Neural crest cell (in vitro differentiated cells): ENCODE results near the gene KCNMA1. TPM values are rescaled to one million over a fixed set of nuclear protein-coding genes. Genes with fewer than 3 reads are reported as not detected.

Source experiments
- DNase-seq: peaks from one replicate; pipeline ENCODE4 v3.0.0; 2021; ENCODE audit warnings: low read depth, mixed read lengths, low spot score
- H3K27ac Mint-ChIP-seq: one replicate; pipeline ENCODE4 v1.8.0; 2021; ENCODE audit warnings: mild to moderate bottlenecking, mixed read lengths; ENCODE audit not compliant: unreplicated experiment
- H3K27me3 Mint-ChIP-seq: 2 replicates; pipeline ENCODE4 v1.8.0; 2021; ENCODE audit warnings: low read depth, mild to moderate bottlenecking, mixed read lengths
- H3K36me3 Mint-ChIP-seq: 2 replicates; pipeline ENCODE4 v1.8.0; 2021; ENCODE audit warnings: low read depth, mild to moderate bottlenecking, mixed read lengths
- H3K4me1 Mint-ChIP-seq: 2 replicates; pipeline ENCODE4 v1.8.0; 2021; ENCODE audit warnings: mixed read lengths
- H3K4me3 Mint-ChIP-seq: one replicate; pipeline ENCODE4 v1.8.0; 2021; ENCODE audit warnings: mild to moderate bottlenecking, mixed read lengths
- H3K9me3 Mint-ChIP-seq: 2 replicates; pipeline ENCODE4 v1.8.0; 2021; ENCODE audit warnings: mixed read lengths
- total RNA-seq: library from RNA; stranded (reverse); gene quantifications from 2 replicates; pipeline ENCODE4 v1.2.1, GENCODE V29; 2021
- TF ChIP-seq, protein P1 (sequence below): fragments of 200-600 bp; sonication (generic); conservative IDR thresholded peaks from 2 replicates; pipeline ENCODE4 v1.5.0; 2021; ENCODE audit warnings: antibody characterized with exemption, mild to moderate bottlenecking

The KCNMA1 gene
- total RNA-seq, 1 donor from 2014 or later, result 1.7 TPM

GRCh38 chr10:76871697-76872295, 765.8 kb downstream of the KCNMA1 start:
- H3K4me1 Mint-ChIP-seq, result no peaks in the 10 kb centered on the region
- no peak overlapping the region for H3K27ac Mint-ChIP-seq
- no peaks in the 10 kb centered on the region for H3K36me3 Mint-ChIP-seq
- H3K9me3 Mint-ChIP-seq, result peaks cover 3% of the 10 kb centered on the region
- DNase-seq, result no peak
- no peaks in the 10 kb centered on the region for H3K27me3 Mint-ChIP-seq
- TF ChIP-seq, protein P1, sequence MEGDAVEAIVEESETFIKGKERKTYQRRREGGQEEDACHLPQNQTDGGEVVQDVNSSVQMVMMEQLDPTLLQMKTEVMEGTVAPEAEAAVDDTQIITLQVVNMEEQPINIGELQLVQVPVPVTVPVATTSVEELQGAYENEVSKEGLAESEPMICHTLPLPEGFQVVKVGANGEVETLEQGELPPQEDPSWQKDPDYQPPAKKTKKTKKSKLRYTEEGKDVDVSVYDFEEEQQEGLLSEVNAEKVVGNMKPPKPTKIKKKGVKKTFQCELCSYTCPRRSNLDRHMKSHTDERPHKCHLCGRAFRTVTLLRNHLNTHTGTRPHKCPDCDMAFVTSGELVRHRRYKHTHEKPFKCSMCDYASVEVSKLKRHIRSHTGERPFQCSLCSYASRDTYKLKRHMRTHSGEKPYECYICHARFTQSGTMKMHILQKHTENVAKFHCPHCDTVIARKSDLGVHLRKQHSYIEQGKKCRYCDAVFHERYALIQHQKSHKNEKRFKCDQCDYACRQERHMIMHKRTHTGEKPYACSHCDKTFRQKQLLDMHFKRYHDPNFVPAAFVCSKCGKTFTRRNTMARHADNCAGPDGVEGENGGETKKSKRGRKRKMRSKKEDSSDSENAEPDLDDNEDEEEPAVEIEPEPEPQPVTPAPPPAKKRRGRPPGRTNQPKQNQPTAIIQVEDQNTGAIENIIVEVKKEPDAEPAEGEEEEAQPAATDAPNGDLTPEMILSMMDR, result no peak
- no peak overlapping the region for H3K4me3 Mint-ChIP-seq

DNA sequence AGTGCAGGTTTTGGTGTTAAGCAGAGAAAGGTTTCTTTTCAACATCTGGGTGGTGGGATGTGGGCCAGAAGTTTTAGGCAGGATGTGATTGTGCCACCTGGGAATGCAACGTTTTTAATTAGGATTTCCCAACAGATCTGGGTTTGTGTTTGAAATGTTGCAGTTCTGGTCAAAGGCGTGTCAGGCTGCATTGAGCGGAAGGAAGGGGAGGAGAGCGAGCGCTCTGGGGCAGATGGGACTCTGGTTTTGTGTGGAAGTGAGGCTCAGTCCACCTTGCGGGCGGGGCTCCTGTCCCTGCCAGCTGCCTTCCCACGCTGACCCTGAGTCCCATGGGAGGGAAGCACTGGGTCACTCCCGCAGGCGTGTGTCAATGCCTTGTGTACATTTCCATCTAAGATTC, 767.7 kb downstream of the KCNMA1 start:
- Mint-ChIP-seq H3K27ac (no peak overlapping the region), H3K4me1 (no peaks in the 10 kb centered on the region), H3K9me3 (peaks cover 3% of the 10 kb centered on the region), H3K27me3 (no peaks in the 10 kb centered on the region), H3K4me3 (no peak overlapping the region), H3K36me3 (no peaks in the 10 kb centered on the region)
- TF ChIP-seq, protein P1, result no peak
- no peak for DNase-seq

GRCh38 chr10:76868098-76868977, 769.3 kb downstream of the KCNMA1 start:
- Mint-ChIP-seq H3K4me1 (no peaks in the 10 kb centered on the region), H3K36me3 (no peaks in the 10 kb centered on the region), H3K4me3 (no peak overlapping the region), H3K27me3 (no peaks in the 10 kb centered on the region), H3K27ac (no peak overlapping the region), H3K9me3 (peaks cover 5% of the 10 kb centered on the region)
- no peak for DNase-seq
- TF ChIP-seq, protein P1, result no peak

GRCh38 chr10:76866841-76867586, 770.6 kb downstream of the KCNMA1 start:
- H3K27ac Mint-ChIP-seq, result no peak overlapping the region
- no peak for DNase-seq
- H3K4me1 Mint-ChIP-seq, result no peaks in the 10 kb centered on the region
- H3K36me3 Mint-ChIP-seq, result no peaks in the 10 kb centered on the region
- no peaks in the 10 kb centered on the region for H3K27me3 Mint-ChIP-seq
- TF ChIP-seq, protein P1, result no peak
- H3K9me3 Mint-ChIP-seq, result peaks cover 2% of the 10 kb centered on the region
- no peak overlapping the region for H3K4me3 Mint-ChIP-seq

- Mint-ChIP-seq H3K4me3 (no peak overlapping the region), H3K4me1 (no peaks in the 10 kb centered on the region), H3K27me3 (no peaks in the 10 kb centered on the region), H3K9me3 (peaks cover 2% of the 10 kb centered on the region), H3K36me3 (no peaks in the 10 kb centered on the region), H3K27ac (no peak overlapping the region)
- TF ChIP-seq, protein P1, result no peak
- DNase-seq, result no peak
Measured at GRCh38 chr10:76864922-76865321, 772.7 kb downstream of the KCNMA1 start.
